KMS-11 (cell line): Measurements from ENCODE around the gene SALL1.

Experiments used
- H2AFZ ChIP-seq: fragments of 200-600 bp; sonication (generic); 2 replicates; pipeline ENCODE4 v1.6.1; 2016; ENCODE audit warnings: antibody characterized with exemption, mixed run types, low read depth
- H3K27ac ChIP-seq: fragments of 200-600 bp; sonication (generic); 2 replicates; pipeline ENCODE4 v1.6.1; 2016; ENCODE audit warnings: mild to moderate bottlenecking, mixed run types
- H3K27me3 ChIP-seq: fragments of 200-600 bp; sonication (generic); 2 replicates; pipeline ENCODE4 v1.6.1; 2017; ENCODE audit warnings: mild to moderate bottlenecking, low read depth, mixed run types, moderate library complexity; ENCODE audit not compliant: insufficient read depth
- H3K36me3 ChIP-seq: fragments of 200-600 bp; sonication (generic); 2 replicates; pipeline ENCODE4 v1.6.1; 2017; ENCODE audit warnings: mild to moderate bottlenecking, mixed run types; ENCODE audit not compliant: insufficient read depth
- H3K4me1 ChIP-seq: fragments of 200-600 bp; sonication (generic); 2 replicates; pipeline ENCODE4 v1.6.1; 2016; ENCODE audit warnings: mild to moderate bottlenecking, low read depth, mixed run types; ENCODE audit not compliant: poor library complexity, severe bottlenecking
- H3K4me2 ChIP-seq: fragments of 200-600 bp; sonication (generic); 2 replicates; pipeline ENCODE4 v1.7.0; 2016; ENCODE audit warnings: mild to moderate bottlenecking, mixed run types
- H3K4me3 ChIP-seq: fragments of 200-600 bp; sonication (generic); IDR thresholded peaks from 2 replicates; pipeline ENCODE4 v1.6.1; 2017; ENCODE audit warnings: low read depth, low read length, mixed read lengths; ENCODE audit not compliant: insufficient read depth
- H3K79me2 ChIP-seq: fragments of 200-600 bp; sonication (generic); 2 replicates; pipeline ENCODE4 v1.6.1; 2016; ENCODE audit warnings: low read depth, mixed run types; ENCODE audit not compliant: insufficient read depth
- H3K9ac ChIP-seq: fragments of 200-600 bp; sonication (generic); 2 replicates; pipeline ENCODE4 v1.6.1; 2016; ENCODE audit warnings: mild to moderate bottlenecking, mixed run types
- H4K20me1 ChIP-seq: fragments of 200-600 bp; sonication (generic); 2 replicates; pipeline ENCODE4 v1.6.1; 2016; ENCODE audit warnings: mild to moderate bottlenecking, mixed run types; ENCODE audit not compliant: insufficient read depth
- TF ChIP-seq, protein P1 (sequence below): fragments of 200-600 bp; sonication (generic); conservative IDR thresholded peaks from 2 replicates; pipeline ENCODE4 v1.6.1; 2017; ENCODE audit warnings: low read depth, mild to moderate bottlenecking, antibody characterized with exemption, low read length, moderate library complexity, mixed read lengths

SALL1 gene

DNA sequence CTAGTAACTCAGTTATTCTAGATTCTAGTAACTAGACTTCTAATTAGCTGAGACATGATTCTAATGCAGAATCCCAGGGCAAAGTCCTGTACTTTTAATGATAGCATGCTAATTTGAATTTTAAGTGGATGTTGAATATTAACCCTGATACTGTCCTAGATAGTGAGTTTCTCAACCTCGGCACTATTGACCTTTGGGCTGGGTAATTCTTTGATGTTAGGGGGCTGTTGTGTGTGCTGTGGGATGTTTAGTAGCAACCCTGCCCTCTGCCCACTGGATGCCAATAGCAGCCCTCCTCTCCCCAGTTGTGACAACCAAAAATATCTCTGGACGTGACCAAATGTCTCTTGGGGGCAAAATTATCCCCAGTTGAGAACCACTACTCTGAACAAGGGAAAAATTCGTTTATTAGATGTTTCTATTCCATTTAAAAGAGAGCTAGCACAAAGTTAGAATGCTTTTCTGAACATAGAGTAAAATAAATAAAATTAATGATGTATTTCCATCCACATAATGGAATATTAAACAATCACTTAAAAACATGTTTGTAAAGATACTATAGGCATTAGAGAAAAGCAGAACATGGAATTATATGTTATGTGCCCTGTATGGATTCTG is 30.2 kb downstream of the SALL1 start:
- Histone ChIP-seq H4K20me1 (no peaks in the 10 kb centered on the region), H3K4me1 (no peaks in the 10 kb centered on the region), H3K27ac (no peak overlapping the region), H3K4me2 (no peak overlapping the region), H3K27me3 (no peaks in the 10 kb centered on the region), H2AFZ (no peak overlapping the region), H3K9ac (no peak overlapping the region), H3K36me3 (no peaks in the 10 kb centered on the region), H3K79me2 (no peaks in the 10 kb centered on the region), H3K4me3 (no peak overlapping the region)
- TF ChIP-seq, protein P1, sequence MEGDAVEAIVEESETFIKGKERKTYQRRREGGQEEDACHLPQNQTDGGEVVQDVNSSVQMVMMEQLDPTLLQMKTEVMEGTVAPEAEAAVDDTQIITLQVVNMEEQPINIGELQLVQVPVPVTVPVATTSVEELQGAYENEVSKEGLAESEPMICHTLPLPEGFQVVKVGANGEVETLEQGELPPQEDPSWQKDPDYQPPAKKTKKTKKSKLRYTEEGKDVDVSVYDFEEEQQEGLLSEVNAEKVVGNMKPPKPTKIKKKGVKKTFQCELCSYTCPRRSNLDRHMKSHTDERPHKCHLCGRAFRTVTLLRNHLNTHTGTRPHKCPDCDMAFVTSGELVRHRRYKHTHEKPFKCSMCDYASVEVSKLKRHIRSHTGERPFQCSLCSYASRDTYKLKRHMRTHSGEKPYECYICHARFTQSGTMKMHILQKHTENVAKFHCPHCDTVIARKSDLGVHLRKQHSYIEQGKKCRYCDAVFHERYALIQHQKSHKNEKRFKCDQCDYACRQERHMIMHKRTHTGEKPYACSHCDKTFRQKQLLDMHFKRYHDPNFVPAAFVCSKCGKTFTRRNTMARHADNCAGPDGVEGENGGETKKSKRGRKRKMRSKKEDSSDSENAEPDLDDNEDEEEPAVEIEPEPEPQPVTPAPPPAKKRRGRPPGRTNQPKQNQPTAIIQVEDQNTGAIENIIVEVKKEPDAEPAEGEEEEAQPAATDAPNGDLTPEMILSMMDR: no peak

DNA sequence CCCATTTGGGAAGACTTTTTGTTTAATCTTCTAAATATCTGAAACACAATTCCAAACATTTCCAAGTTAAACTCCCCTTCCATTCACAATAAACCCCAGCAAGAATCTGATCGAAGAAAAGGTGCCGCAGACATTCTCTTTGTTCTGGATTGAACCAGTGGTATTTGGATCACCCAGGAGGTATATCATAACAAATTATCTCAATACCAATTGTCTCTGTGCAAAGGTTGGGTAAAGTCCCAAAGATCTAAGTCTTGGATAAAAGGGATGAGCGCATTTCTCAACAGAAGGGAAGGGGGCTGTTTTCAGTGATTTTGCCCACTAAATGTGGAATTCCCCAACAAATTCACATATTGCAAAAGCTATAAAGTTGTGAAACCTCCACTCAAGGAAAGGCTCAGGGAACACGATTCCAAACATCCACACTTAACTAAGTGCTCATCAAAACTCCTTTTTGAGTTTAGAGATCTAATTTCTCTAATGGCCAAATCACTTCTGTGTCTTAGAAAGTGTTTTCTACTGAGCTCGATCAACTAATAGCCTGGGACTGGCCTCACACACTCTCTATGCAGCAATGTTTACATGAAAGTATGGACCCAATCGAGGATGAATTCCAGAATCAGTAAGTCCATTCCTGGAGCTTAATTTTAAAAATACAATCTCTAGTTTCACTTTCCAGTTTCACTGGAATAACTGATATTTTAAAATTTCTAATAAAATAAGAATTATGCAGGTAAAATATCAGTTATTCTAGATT is 30.9 kb downstream of the SALL1 start:
- H3K27ac ChIP-seq: no peak overlapping the region
- no peaks in the 10 kb centered on the region for H3K4me1 ChIP-seq
- H3K9ac ChIP-seq: no peak overlapping the region
- no peak overlapping the region for H3K4me3 ChIP-seq
- H2AFZ ChIP-seq: no peak overlapping the region
- no peaks in the 10 kb centered on the region for H3K79me2 ChIP-seq
- no peaks in the 10 kb centered on the region for H3K36me3 ChIP-seq
- TF ChIP-seq, protein P1: no peak
- no peak overlapping the region for H3K4me2 ChIP-seq
- H4K20me1 ChIP-seq: no peaks in the 10 kb centered on the region
- H3K27me3 ChIP-seq: no peaks in the 10 kb centered on the region

GRCh38 chr16:51119556-51119955 is 31.5 kb downstream of the SALL1 start:
- no peaks in the 10 kb centered on the region for H3K36me3 ChIP-seq
- no peaks in the 10 kb centered on the region for H3K27me3 ChIP-seq
- H3K27ac ChIP-seq: no peak overlapping the region
- H3K79me2 ChIP-seq: no peaks in the 10 kb centered on the region
- no peaks in the 10 kb centered on the region for H4K20me1 ChIP-seq
- H3K4me3 ChIP-seq: no peak overlapping the region
- no peaks in the 10 kb centered on the region for H3K4me1 ChIP-seq
- no peak overlapping the region for H2AFZ ChIP-seq
- TF ChIP-seq, protein P1: no peak
- H3K4me2 ChIP-seq: no peak overlapping the region
- H3K9ac ChIP-seq: no peak overlapping the region

GRCh38 chr16:51116353-51116752 is 34.7 kb downstream of the SALL1 start:
- H3K27me3 ChIP-seq: no peaks in the 10 kb centered on the region
- no peaks in the 10 kb centered on the region for H3K79me2 ChIP-seq
- H3K4me2 ChIP-seq: no peak overlapping the region
- no peaks in the 10 kb centered on the region for H3K36me3 ChIP-seq
- H4K20me1 ChIP-seq: no peaks in the 10 kb centered on the region
- no peak overlapping the region for H3K27ac ChIP-seq
- H2AFZ ChIP-seq: no peak overlapping the region
- TF ChIP-seq, protein P1: no peak
- H3K9ac ChIP-seq: no peak overlapping the region
- no peaks in the 10 kb centered on the region for H3K4me1 ChIP-seq
- H3K4me3 ChIP-seq: no peak overlapping the region
